ENCODE results near the gene ESRRB. TPM values are rescaled to one million over a fixed set of nuclear protein-coding genes. Genes with fewer than 3 reads are reported as not detected.

The ESRRB gene
- total RNA-seq, 1 donor from 2014 or later = 0.12 TPM

DNA sequence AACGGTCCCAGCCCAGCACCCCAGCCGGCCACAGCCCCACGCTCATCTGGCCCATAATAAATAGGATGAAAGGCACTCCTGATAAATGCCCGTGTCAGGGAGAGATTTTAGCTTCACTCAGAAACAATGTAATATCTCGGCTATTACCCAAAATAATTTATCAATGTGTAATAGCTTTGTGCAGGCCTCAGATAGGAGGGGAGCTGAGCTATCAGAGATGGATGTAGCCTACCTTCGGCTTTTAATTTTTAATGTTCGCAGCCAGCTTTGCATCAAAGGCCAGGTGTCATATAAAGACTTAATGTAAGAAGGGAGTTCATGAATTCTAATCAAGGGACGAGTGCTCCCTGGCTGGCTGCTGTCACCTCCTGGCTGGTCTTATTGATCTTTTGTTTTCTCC is 171.9 kb downstream of the ESRRB start:
- H3K4me3 Mint-ChIP-seq (ENCODE audit: low read depth) = no peak overlapping the region
- H3K27me3 Mint-ChIP-seq = peaks cover 6% of the 10 kb centered on the region
- H3K4me1 Mint-ChIP-seq (ENCODE audit: low read depth) = peaks cover 12% of the 10 kb centered on the region
- H3K27ac Mint-ChIP-seq = no peak overlapping the region
- no peaks in the 10 kb centered on the region for H3K36me3 Mint-ChIP-seq (ENCODE audit: insufficient read depth)
- no peak for TF ChIP-seq CTCF (IDR thresholded peaks at IDR 0.05; ENCODE audit: unreplicated experiment)
- H3K9me3 Mint-ChIP-seq (ENCODE audit: low read depth) = no peaks in the 10 kb centered on the region
- DNase-seq (ENCODE audit: low spot score, unreplicated experiment) = no peak

- Mint-ChIP-seq H3K27me3 (peaks cover 6% of the 10 kb centered on the region), H3K9me3 (ENCODE audit: low read depth) (no peaks in the 10 kb centered on the region), H3K27ac (no peak overlapping the region), H3K4me3 (ENCODE audit: low read depth) (no peak overlapping the region), H3K4me1 (ENCODE audit: low read depth) (peaks cover 12% of the 10 kb centered on the region), H3K36me3 (ENCODE audit: insufficient read depth) (no peaks in the 10 kb centered on the region)
- no peak for DNase-seq (ENCODE audit: low spot score, unreplicated experiment)
- TF ChIP-seq CTCF (IDR thresholded peaks at IDR 0.05; ENCODE audit: unreplicated experiment) = no peak
Observed at GRCh38 chr14:76550534-76550933, 174.6 kb downstream of the ESRRB start.

GRCh38 chr14:76551116-76551515 is 175.2 kb downstream of the ESRRB start:
- no peak for DNase-seq (ENCODE audit: low spot score, unreplicated experiment)
- H3K9me3 Mint-ChIP-seq (ENCODE audit: low read depth) = no peaks in the 10 kb centered on the region
- H3K27ac Mint-ChIP-seq = no peak overlapping the region
- TF ChIP-seq CTCF (IDR thresholded peaks at IDR 0.05; ENCODE audit: unreplicated experiment) = no peak
- no peak overlapping the region for H3K4me3 Mint-ChIP-seq (ENCODE audit: low read depth)
- no peaks in the 10 kb centered on the region for H3K36me3 Mint-ChIP-seq (ENCODE audit: insufficient read depth)
- H3K27me3 Mint-ChIP-seq = peaks cover 6% of the 10 kb centered on the region
- H3K4me1 Mint-ChIP-seq (ENCODE audit: low read depth) = peaks cover 12% of the 10 kb centered on the region

Other genes with a start within 250 kb of the ESRRB start
- 73.3 TPM in 2 replicates for gene GPATCH2L, start 224.2 kb upstream of the ESRRB start, total RNA-seq

Data from progenitor cell of endocrine pancreas (in vitro differentiated cells).